Stimulated activated naive CD8-positive, alpha-beta T cell treated with anti-CD3 and anti-CD28 coated beads, Interleukin-15, amount 100 ng/mL, for 72 hours (primary cell): ENCODE measurements around the gene JAZF1.

Experiments
- ATAC-seq: fragments of 150-1000 bp; cut with Tn5 transposase; 2 replicates; pipeline ENCODE4 v1.10.0; 2021; ENCODE audit warnings: mild to moderate bottlenecking, moderate library complexity
- DNase-seq, 2 donors: peaks; one replicate each; pipeline ENCODE4 v3.0.0; 2021 to 2022
- H3K27ac Mint-ChIP-seq, 2 donors: one replicate each; pipeline ENCODE4 v1.8.0; 2022; ENCODE audit warnings: mild to moderate bottlenecking in 2 of 2, mixed read lengths in 2 of 2, moderate library complexity in 2 of 2
- H3K27me3 Mint-ChIP-seq: one replicate; pipeline ENCODE4 v1.8.0; 2022; ENCODE audit warnings: mixed read lengths
- H3K4me1 Mint-ChIP-seq: one replicate; pipeline ENCODE4 v1.8.0; 2022; ENCODE audit warnings: mild to moderate bottlenecking, mixed read lengths
- H3K4me3 Mint-ChIP-seq, 2 donors: one replicate each; pipeline ENCODE4 v1.8.0; 2022; ENCODE audit warnings: mild to moderate bottlenecking in 2 of 2, mixed read lengths in 2 of 2, moderate library complexity in 1 of 2
- H3K9me3 Mint-ChIP-seq, 2 donors: one replicate each; pipeline ENCODE4 v1.8.0; 2022; ENCODE audit warnings: mixed read lengths in 2 of 2

Gene JAZF1

GRCh38 chr7:28160551-28160991 lies 20.0 kb downstream of the JAZF1 start:
- no peaks in the 10 kb centered on the region for H3K9me3 Mint-ChIP-seq
- DNase-seq (no peak), ATAC-seq (no peak)
- H3K27ac Mint-ChIP-seq: no peak overlapping the region
- H3K4me1 Mint-ChIP-seq: peaks cover 27% of the 10 kb centered on the region
- no peaks in the 10 kb centered on the region for H3K27me3 Mint-ChIP-seq
- H3K4me3 Mint-ChIP-seq: no peak overlapping the region

GRCh38 chr7:28157831-28158416 lies 22.7 kb downstream of the JAZF1 start:
- Mint-ChIP-seq H3K4me1 (peaks cover 52% of the 10 kb centered on the region), H3K27me3 (no peaks in the 10 kb centered on the region), H3K4me3 (no peak overlapping the region)

GRCh38 chr7:28157076-28157745 lies 23.4 kb downstream of the JAZF1 start:
- Mint-ChIP-seq H3K4me1 (peaks cover 59% of the 10 kb centered on the region), H3K27ac (no peak overlapping the region), H3K27me3 (no peaks in the 10 kb centered on the region), H3K4me3 (no peak overlapping the region), H3K9me3 (no peaks in the 10 kb centered on the region)
- DNase-seq (no peak), ATAC-seq (no peak)

More at GRCh38 chr7:28157831-28158416, 22.7 kb downstream of the JAZF1 start:
- ATAC-seq (no peak), DNase-seq (no peak)
- Mint-ChIP-seq H3K27ac (no peak overlapping the region), H3K9me3 (no peaks in the 10 kb centered on the region)

GRCh38 chr7:28156401-28156800 lies 24.2 kb downstream of the JAZF1 start:
- H3K4me1 Mint-ChIP-seq: peaks cover 65% of the 10 kb centered on the region
- DNase-seq (no peak), ATAC-seq (no peak)
- H3K9me3 Mint-ChIP-seq: no peaks in the 10 kb centered on the region
- peak overlapping the region in 1 of 2 donors; percentile 64 for H3K27ac Mint-ChIP-seq
- no peaks in the 10 kb centered on the region for H3K27me3 Mint-ChIP-seq
- H3K4me3 Mint-ChIP-seq: no peak overlapping the region

- H3K4me3 Mint-ChIP-seq: no peak overlapping the region
- H3K27ac Mint-ChIP-seq: peak overlapping the region in 1 of 2 donors; percentile 64
- no peaks in the 10 kb centered on the region for H3K9me3 Mint-ChIP-seq
- H3K4me1 Mint-ChIP-seq: peaks cover 65% of the 10 kb centered on the region
- ATAC-seq: no peak
- no peak for DNase-seq
- H3K27me3 Mint-ChIP-seq: no peaks in the 10 kb centered on the region
These were observed 24.6 kb downstream of the JAZF1 start for GRCh38 chr7:28155964-28156363.

DNA sequence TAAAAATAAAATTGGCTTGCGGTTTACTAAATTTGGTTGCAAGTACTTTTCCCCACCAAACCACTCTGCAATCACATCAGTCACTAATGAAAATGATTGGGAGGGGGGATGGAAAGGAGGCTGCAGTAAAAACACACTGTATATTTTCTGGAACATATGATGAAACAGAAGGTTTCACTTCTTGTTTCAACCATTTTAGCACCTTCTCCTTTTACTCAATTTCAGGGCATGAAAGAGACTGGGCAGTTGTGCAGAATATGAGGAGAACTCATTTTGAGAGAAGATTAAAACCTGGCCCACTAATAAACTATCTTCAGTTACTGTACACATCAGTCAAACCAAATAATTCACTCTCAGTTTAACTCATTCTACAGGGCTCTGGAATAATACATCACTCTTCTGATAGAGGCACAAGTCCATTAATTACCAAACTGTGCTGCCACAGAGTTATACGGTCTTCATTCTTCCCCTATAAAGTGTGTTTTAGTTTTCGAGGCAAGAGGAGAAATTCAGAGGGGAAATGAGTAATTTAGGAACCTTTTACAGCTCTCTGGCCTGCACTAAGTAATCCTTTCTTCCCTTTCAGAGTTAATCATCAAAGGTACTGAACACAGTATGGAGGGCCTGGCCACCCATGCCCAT lies 25.5 kb downstream of the JAZF1 start:
- Mint-ChIP-seq H3K27me3 (no peaks in the 10 kb centered on the region), H3K27ac (peak overlapping the region; percentile 59 to 61), H3K9me3 (no peaks in the 10 kb centered on the region), H3K4me3 (peak overlapping the region; percentile 41 to 60), H3K4me1 (peaks cover 73% of the 10 kb centered on the region)
- DNase-seq: peak; percentile 40 to 49
- ATAC-seq: peak; percentile 86

DNA sequence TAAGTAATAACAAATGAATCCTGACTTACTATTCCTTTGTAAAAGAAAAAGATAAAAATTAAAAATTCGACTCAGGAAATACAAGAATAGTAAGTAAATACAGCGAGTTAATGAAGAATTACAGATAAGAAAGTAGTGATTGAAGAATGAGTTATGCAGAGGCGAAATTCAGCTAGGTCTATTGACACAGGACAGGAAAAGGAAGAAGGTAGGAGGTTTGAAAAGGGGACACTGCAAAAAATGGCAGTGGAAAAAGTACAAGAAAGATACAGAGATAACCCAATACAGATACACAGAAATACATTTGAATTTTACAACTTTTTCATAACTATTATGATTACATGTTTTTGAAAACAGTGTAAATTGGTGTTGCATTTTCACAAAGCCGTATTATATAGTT lies 28.0 kb downstream of the JAZF1 start:
- Mint-ChIP-seq H3K27me3 (no peaks in the 10 kb centered on the region), H3K27ac (peak overlapping the region; percentile 12 to 36), H3K4me3 (peak overlapping the region; percentile 16 to 41), H3K4me1 (peaks cover 80% of the 10 kb centered on the region), H3K9me3 (no peaks in the 10 kb centered on the region)
- no peak for ATAC-seq
- no peak for DNase-seq

DNA sequence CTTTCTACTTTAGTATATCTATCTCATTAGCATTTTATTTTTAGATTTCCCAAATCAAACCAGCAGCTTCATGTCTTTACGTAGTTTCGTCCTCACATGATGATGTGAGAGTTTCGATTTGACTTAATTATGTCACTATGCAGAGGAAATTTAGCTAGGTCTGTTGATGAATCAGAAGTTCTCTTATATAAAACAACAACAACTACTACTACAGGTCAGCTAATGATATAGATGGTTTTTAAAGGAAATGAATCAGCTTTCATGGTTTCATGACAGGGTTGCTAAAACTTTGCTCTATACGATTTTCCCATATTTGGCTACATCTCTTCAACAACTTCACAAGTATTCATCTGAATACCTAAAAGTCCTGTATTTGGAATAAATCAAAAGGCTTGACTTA lies 28.6 kb downstream of the JAZF1 start:
- H3K4me1 Mint-ChIP-seq: peaks cover 77% of the 10 kb centered on the region
- DNase-seq: no peak

DNA sequence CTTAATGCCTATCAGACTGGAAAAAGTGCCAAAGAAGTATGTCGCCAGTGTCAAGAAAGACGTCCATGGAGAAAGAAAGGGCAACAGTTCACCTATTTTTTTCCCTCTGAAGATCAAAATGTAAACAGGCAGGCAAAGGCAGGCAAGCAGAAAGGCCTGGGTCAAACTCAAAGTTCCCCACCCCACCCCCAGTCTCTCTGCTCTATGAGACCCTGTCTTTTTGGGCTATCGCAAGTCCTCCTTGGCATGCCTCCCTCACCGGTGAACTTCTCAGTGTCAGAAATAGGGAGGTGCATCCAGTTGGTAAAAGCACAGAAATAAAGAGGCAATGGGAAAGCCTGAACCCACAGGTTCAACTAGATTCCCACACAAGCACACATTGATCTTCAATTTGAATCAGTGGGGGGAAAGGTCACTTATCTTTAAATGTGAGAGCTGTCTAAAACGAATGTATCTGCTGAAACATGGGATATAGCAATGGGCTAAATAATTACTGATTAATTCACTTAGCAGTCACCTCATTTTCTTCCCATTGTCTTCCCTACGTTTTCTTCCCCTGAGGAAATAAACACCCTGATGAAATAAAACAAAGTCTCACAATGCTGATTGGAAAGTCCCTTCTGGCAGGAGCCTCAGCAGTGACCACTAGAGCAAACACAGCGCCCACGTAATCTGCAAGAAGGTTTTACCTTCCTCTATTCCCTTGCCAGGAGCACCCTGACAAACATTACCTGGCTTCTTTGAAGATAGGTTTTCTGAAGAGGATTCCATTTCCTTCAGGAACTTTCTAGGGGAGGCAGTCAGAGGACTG lies 31.1 kb downstream of the JAZF1 start:
- Mint-ChIP-seq H3K4me3 (peak overlapping the region; percentile 52 to 61), H3K27ac (peak overlapping the region; percentile 77 to 78), H3K27me3 (no peaks in the 10 kb centered on the region), H3K4me1 (peaks cover 66% of the 10 kb centered on the region), H3K9me3 (no peaks in the 10 kb centered on the region)
- no peak for DNase-seq
- no peak for ATAC-seq

More for the DNA sequence above, 28.6 kb downstream of the JAZF1 start:
- H3K27ac Mint-ChIP-seq: peak overlapping the region; percentile 36 to 62
- H3K9me3 Mint-ChIP-seq: no peaks in the 10 kb centered on the region
- H3K4me3 Mint-ChIP-seq: peak overlapping the region; percentile 16 to 41
- H3K27me3 Mint-ChIP-seq: no peaks in the 10 kb centered on the region
- ATAC-seq: peak; percentile 70

- H3K4me3 Mint-ChIP-seq: no peak overlapping the region
- ATAC-seq (no peak), DNase-seq (no peak)
- no peak overlapping the region for H3K27ac Mint-ChIP-seq
- no peaks in the 10 kb centered on the region for H3K27me3 Mint-ChIP-seq
- no peaks in the 10 kb centered on the region for H3K9me3 Mint-ChIP-seq
- H3K4me1 Mint-ChIP-seq: peaks cover 59% of the 10 kb centered on the region
These were observed 34.7 kb downstream of the JAZF1 start for GRCh38 chr7:28145931-28146330.

DNA sequence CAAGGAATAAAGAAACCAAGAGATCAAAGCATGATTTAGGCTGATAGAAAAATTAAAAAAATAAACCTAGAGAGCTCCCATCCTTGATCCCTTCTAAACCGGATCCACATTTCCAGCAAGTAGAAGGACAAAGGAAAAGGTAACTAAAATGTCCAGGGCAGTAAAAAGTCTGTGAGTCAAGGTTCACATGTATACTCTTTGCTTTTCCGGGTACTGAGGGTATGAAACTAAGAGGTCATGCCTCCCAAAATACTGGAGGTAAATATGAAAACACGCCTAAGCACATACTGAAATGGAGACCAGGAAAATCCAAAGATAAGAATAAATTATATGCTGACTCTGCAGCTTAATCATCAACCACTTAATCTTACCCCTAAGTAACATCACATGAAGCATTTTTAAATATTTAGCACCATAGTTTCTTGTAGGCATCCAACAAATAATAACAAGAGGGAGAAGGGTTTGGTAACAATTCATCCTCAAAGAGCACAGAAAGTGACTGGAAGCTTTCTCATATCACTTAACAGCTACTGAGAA lies 35.4 kb downstream of the JAZF1 start:
- Mint-ChIP-seq H3K27me3 (no peaks in the 10 kb centered on the region), H3K4me3 (no peak overlapping the region), H3K9me3 (no peaks in the 10 kb centered on the region), H3K27ac (no peak overlapping the region), H3K4me1 (peaks cover 51% of the 10 kb centered on the region)
- ATAC-seq: no peak
- no peak for DNase-seq

DNA sequence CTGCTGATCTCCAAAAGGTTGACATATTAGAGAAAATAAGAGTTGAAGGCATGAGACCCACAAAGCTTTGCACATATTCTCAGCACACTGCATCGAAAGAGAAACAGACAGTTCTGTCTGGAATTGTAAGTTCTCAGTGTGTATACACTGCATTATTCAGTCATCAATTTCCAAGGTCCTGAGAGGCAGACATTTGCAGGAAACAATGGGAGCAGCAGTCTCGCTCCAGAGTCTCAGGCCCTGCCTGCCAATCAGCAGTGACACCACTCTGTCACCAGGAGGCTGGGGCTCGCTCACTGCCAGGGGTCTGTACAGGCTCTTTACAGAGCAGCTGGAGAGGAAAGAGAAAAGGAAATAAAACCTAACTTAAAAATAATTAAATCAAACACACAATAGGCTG lies 36.3 kb downstream of the JAZF1 start:
- no peak for ATAC-seq
- no peaks in the 10 kb centered on the region for H3K9me3 Mint-ChIP-seq
- H3K27ac Mint-ChIP-seq: no peak overlapping the region
- peaks cover 42% of the 10 kb centered on the region for H3K4me1 Mint-ChIP-seq
- H3K4me3 Mint-ChIP-seq: no peak overlapping the region
- no peaks in the 10 kb centered on the region for H3K27me3 Mint-ChIP-seq
- DNase-seq: no peak

DNA sequence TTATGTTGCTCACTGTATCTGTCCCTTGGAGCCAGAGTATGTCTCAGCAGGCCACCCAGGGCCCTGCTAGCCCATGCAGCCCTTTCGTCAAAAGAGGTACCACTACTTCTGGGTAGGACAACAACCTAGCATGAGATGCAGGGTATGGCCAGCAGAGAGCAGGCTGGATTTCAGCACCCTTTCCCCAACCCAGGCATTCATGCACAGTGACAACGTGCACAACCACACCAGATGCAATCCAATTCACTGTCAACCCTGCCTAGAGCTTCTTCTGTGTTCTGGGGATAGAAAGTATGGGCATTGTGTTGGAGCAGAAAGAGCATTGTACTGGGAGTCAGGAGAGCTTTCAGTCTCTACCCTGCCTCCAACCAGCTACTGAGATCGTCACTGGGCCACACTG lies 37.9 kb downstream of the JAZF1 start:
- Mint-ChIP-seq H3K9me3 (no peaks in the 10 kb centered on the region), H3K4me1 (peaks cover 34% of the 10 kb centered on the region), H3K27me3 (no peaks in the 10 kb centered on the region), H3K4me3 (no peak overlapping the region), H3K27ac (peak overlapping the region in 1 of 2 donors; percentile 22)
- no peak for DNase-seq
- peak; percentile 64 for ATAC-seq

DNA sequence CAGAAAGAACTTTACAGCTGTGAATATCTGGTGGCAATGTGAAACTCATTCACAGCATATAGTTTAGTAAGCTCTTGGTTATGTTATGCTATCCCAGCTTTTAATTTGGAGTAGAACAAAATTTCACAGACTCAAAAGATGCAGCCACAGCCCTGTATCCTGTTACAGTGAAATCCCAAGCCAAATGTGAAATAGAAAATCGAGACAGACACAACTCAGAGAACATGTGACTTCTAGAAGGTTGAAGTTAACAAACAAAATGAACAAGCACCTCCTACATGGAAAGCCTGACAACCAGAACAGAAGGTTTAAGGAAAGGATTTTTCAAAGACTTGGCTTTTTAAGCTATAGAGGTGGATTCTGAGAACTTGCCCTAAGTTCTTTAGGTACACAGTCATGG lies 39.6 kb downstream of the JAZF1 start:
- H3K4me3 Mint-ChIP-seq: no peak overlapping the region
- no peak overlapping the region for H3K27ac Mint-ChIP-seq
- H3K4me1 Mint-ChIP-seq: peaks cover 46% of the 10 kb centered on the region
- ATAC-seq: no peak
- no peaks in the 10 kb centered on the region for H3K9me3 Mint-ChIP-seq
- no peak for DNase-seq
- H3K27me3 Mint-ChIP-seq: no peaks in the 10 kb centered on the region

GRCh38 chr7:28138837-28139236 lies 41.8 kb downstream of the JAZF1 start:
- ATAC-seq: no peak
- H3K4me1 Mint-ChIP-seq: peaks cover 29% of the 10 kb centered on the region
- no peak overlapping the region for H3K27ac Mint-ChIP-seq

More at GRCh38 chr7:28138837-28139236, 41.8 kb downstream of the JAZF1 start:
- Mint-ChIP-seq H3K4me3 (no peak overlapping the region), H3K9me3 (no peaks in the 10 kb centered on the region), H3K27me3 (no peaks in the 10 kb centered on the region)
- DNase-seq: no peak
